ENCODE data around the gene ZNF132.

- TF ChIP-seq POLR2A (IDR thresholded peaks at IDR 0.05; ENCODE audit: low read depth, low read length) (no peak), POLR2AphosphoS5 (IDR thresholded peaks at IDR 0.05; ENCODE audit: low read depth, low read length) (no peak), TAF1 (IDR thresholded peaks at IDR 0.05; ENCODE audit: borderline replicate concordance, low read depth, low read length) (no peak)
These were observed 43.8 kb upstream of the ZNF132 start for GRCh38 chr19:58483776-58484175.

Measured in GM12892 (cell line).